Endothelial cell of umbilical vein (primary cell): ENCODE data around the gene GYG1. TPM values are rescaled to one million over a fixed set of nuclear protein-coding genes. Genes with fewer than 3 reads are reported as not detected.

ENCODE experiments used
- BruUV-seq: library from RNA; stranded (reverse); fragments of 400-500 nt; replicated peaks from 2 replicates; lab custom pipeline; 2021; lab: Mats Ljungman, UMichigan
- CTCF ChIA-PET: fragments of 300-600, 350-600 bp; sonication (Branson Sonifier 250); formaldehyde crosslinking; loops from one replicate; lab custom pipeline; 2021; ENCODE audit warnings: antibody characterized with exemption, inconsistent platforms; lab: Charles Lee
- POLR2A ChIA-PET: fragments of 300-600, 350-600 bp; sonication (Branson Sonifier 250); formaldehyde crosslinking; loops from one replicate; lab custom pipeline; 2021; ENCODE audit warnings: antibody characterized with exemption, inconsistent platforms; lab: Charles Lee
- DNase-seq: peaks from one replicate; pipeline ENCODE4 v3.0.0-alpha.2; 2011; ENCODE audit warnings: low read depth, low spot score
- FAIRE-seq: peaks from 2 replicates; lab custom pipeline; 2011; peaks lifted over from hg19 to GRCh38; lab: Jason Lieb, UNC
- H2AFZ ChIP-seq: 2 replicates; pipeline ENCODE4 v1.6.0; 2012; ENCODE audit warnings: low read depth, low read length, control low read depth, inconsistent platforms
- H3K27ac ChIP-seq: 2 replicates; pipeline ENCODE4 v1.5.1; 2011; ENCODE audit warnings: low read depth, mild to moderate bottlenecking, control low read depth, low read length, moderate library complexity; ENCODE audit not compliant: insufficient read depth
- H3K27me3 ChIP-seq, 2 experiments: 2 replicates each; pipeline versions ENCODE4 v1.6.0 to v1.6.1; 2011; ENCODE audit warnings: low read length in 2 of 2, mixed read lengths in 1 of 2; ENCODE audit not compliant: control insufficient read depth in 2 of 2, insufficient read depth in 2 of 2
- H3K36me3 ChIP-seq, 2 experiments: 2 replicates in 1 of 2; 3 replicates in 1 of 2; pipeline ENCODE4 v1.5.1; 2011; ENCODE audit warnings: low read length in 2 of 2, mild to moderate bottlenecking in 1 of 2, moderate library complexity in 1 of 2; ENCODE audit not compliant: control insufficient read depth in 2 of 2, insufficient read depth in 2 of 2; ENCODE audit errors: extremely low read depth in 1 of 2
- H3K4me1 ChIP-seq: 3 replicates; pipeline ENCODE4 v1.5.1; 2011; ENCODE audit warnings: mild to moderate bottlenecking, low read length; ENCODE audit not compliant: control insufficient read depth, insufficient read depth; ENCODE audit errors: extremely low read depth
- H3K4me2 ChIP-seq: 2 replicates; pipeline ENCODE4 v1.6.1; 2011; ENCODE audit warnings: low read length, control low read depth, mixed read lengths; ENCODE audit not compliant: insufficient read depth
- H3K4me3 ChIP-seq, 3 experiments: fragments of 200-600 bp in 1 of 3; sonication (generic), shearing (Covaris generic) in 1 of 3; replicated peaks in 1 of 3; 2 replicates each; pipeline ENCODE4 v1.5.1; 2011 to 2016; ENCODE audit warnings: control low read depth in 3 of 3, low read length in 3 of 3, mild to moderate bottlenecking in 2 of 3, inconsistent platforms in 1 of 3, low read depth in 1 of 3, moderate library complexity in 1 of 3; ENCODE audit not compliant: insufficient read depth in 1 of 3
- H3K79me2 ChIP-seq: 2 replicates; pipeline ENCODE4 v1.6.0; 2012; ENCODE audit warnings: low read length, inconsistent platforms; ENCODE audit not compliant: control insufficient read depth, insufficient read depth
- H3K9ac ChIP-seq: replicated peaks from 2 replicates; pipeline ENCODE3; 2011; ENCODE audit warnings: low read length, control low read depth; ENCODE audit not compliant: insufficient read depth; ENCODE audit errors: extremely low read depth
- H3K9me1 ChIP-seq: replicated peaks from 3 replicates; pipeline ENCODE4 v1.6.0; 2011; ENCODE audit warnings: mild to moderate bottlenecking, low read length; ENCODE audit not compliant: control insufficient read depth, insufficient read depth; ENCODE audit errors: extremely low read depth
- H3K9me3 ChIP-seq: replicated peaks from 2 replicates; pipeline ENCODE4 v1.5.1; 2012; ENCODE audit warnings: low read length, inconsistent platforms; ENCODE audit not compliant: control insufficient read depth, insufficient read depth
- H4K20me1 ChIP-seq: replicated peaks from 2 replicates; pipeline ENCODE3; 2011; ENCODE audit warnings: mild to moderate bottlenecking, low read length; ENCODE audit not compliant: control insufficient read depth, insufficient read depth; ENCODE audit errors: extremely low read depth
- CTCF ChIP-seq, 2 donors: IDR thresholded peaks; 1 replicate in 1 of 2; 2 replicates in 1 of 2; pipeline ENCODE4 v1.5.1; 2011; ENCODE audit warnings: low read length in 2 of 2, mild to moderate bottlenecking in 2 of 2, moderate library complexity in 2 of 2, control low read depth in 1 of 2, inconsistent platforms in 1 of 2, low read depth in 1 of 2; ENCODE audit not compliant: insufficient read depth in 1 of 2; ENCODE audit errors: extremely low read depth in 1 of 2
- EZH2 ChIP-seq: IDR thresholded peaks from 2 replicates; pipeline ENCODE4 v1.6.1; 2012; ENCODE audit warnings: borderline replicate concordance, low read depth, mild to moderate bottlenecking, moderate library complexity, low read length, inconsistent platforms; ENCODE audit not compliant: severe bottlenecking
- FOS ChIP-seq: IDR thresholded peaks from 2 replicates; pipeline ENCODE4 v1.6.1; 2011; ENCODE audit warnings: mild to moderate bottlenecking, low read length, moderate library complexity, borderline replicate concordance; ENCODE audit not compliant: insufficient read depth
- GATA2 ChIP-seq: IDR thresholded peaks from 2 replicates; pipeline ENCODE4 v1.7.0; 2011; ENCODE audit warnings: low read depth, mild to moderate bottlenecking, moderate library complexity, mixed read lengths, low read length; ENCODE audit not compliant: insufficient read length, insufficient read depth
- JUN ChIP-seq: IDR thresholded peaks from 2 replicates; pipeline ENCODE4 v1.6.1; 2011; ENCODE audit warnings: borderline replicate concordance, low read depth; ENCODE audit not compliant: insufficient read length, insufficient read depth
- MAX ChIP-seq: IDR thresholded peaks from 2 replicates; pipeline ENCODE4 v1.6.1; 2011; ENCODE audit not compliant: insufficient read depth, insufficient read length
- MYC ChIP-seq: IDR thresholded peaks from one replicate; pipeline ENCODE4 v1.6.1; 2011; ENCODE audit warnings: mild to moderate bottlenecking, low read depth, low read length
- POLR2A ChIP-seq: IDR thresholded peaks from 2 replicates; pipeline ENCODE4 v1.6.1; 2012; ENCODE audit warnings: low read depth, mild to moderate bottlenecking, control low read depth, low read length
- POLR2AphosphoS5 ChIP-seq: IDR thresholded peaks from 2 replicates; pipeline ENCODE4 v1.6.1; 2012; ENCODE audit warnings: low read depth, mild to moderate bottlenecking, control low read depth, low read length, moderate library complexity; ENCODE audit not compliant: insufficient read depth
- dilution Hi-C: fragments of 300-500 bp; cut with MboI; formaldehyde crosslinking; loops from one replicate; pipeline ENCODE4 v1.15.0; 2019; ENCODE audit warnings: low sequenced_read_pairs; ENCODE audit not compliant: extremely low pct_ligation_motif_present
- intact Hi-C: fragments of 100-400 bp; cut with micrococcal nuclease; formaldehyde crosslinking; loops from one replicate; pipeline ENCODE4 v1.10.0; 2022
- polyA plus RNA-seq, 4 experiments: library from polyadenylated mRNA; depleted of rRNA in 3 of 4; stranded (reverse) in 3 of 4; unstranded in 1 of 4; fragments of >200 nt; gene quantifications; 2 replicates each; pipeline versions ENCODE4 v1.2.1 to v1.2.3, GENCODE V29; 2011 to 2012; ENCODE audit warnings: missing spikeins in 1 of 4
- total RNA-seq: library from RNA; stranded (reverse); gene quantifications from 2 replicates; pipeline ENCODE4 v1.2.3, GENCODE V29; 2021

The GYG1 gene
- total and polyA plus RNA-seq, 2 donors (not counting 3 experiments of a cell fraction or from before 2014, with no cell fraction given), result 24.7 to 58.5 TPM

- intact Hi-C loops (loop anchor here (10.0 kb wide), 2 partner anchors 132 to 422 kb away; partner anchors contain the start of genes HLTF and TM4SF1), dilution Hi-C loops (no loop called here)
- H3K4me1 ChIP-seq, result peaks cover 4% of the 10 kb centered on the region
- H3K79me2 ChIP-seq, result no peaks in the 10 kb centered on the region
- CTCF ChIA-PET, result interaction anchor here (0.7 to 5.6 kb wide), 10 partner anchors 9 to 527 kb away, joined by 3 to 136 read pairs (median 6); partner anchors contain the start of genes HPS3 and TM4SF18
- FAIRE-seq (no peak), DNase-seq (no peak)
- H4K20me1 ChIP-seq, result no peaks in the 10 kb centered on the region
- TF ChIP-seq MAX, result no peak
- TF ChIP-seq FOS, result no peak
- no peak for TF ChIP-seq JUN
- TF ChIP-seq CTCF (IDR thresholded peaks at IDR 0.05; ENCODE audit: extremely low read depth in 1 of 2, insufficient read depth in 1 of 2, low read depth in 1 of 2, low read length in 2 of 2), result no peak
- no peak for TF ChIP-seq POLR2A
- TF ChIP-seq GATA2, result no peak
- no peak for TF ChIP-seq POLR2AphosphoS5
- no peak for TF ChIP-seq EZH2
- no peak for TF ChIP-seq MYC
- no peaks in the 10 kb centered on the region for H3K27me3 ChIP-seq
- POLR2A ChIA-PET, result interaction anchor here (1.1 kb wide), 1 partner anchor 420 kb away, joined by 3 read pairs; no protein-coding TSS in a partner anchor
- no peak overlapping the region for H3K27ac ChIP-seq
- H3K4me3 ChIP-seq, result no peak overlapping the region
- no peaks in the 10 kb centered on the region for H3K9me3 ChIP-seq
- no peaks in the 10 kb centered on the region for H3K36me3 ChIP-seq
- H3K4me2 ChIP-seq, result no peak overlapping the region
- no peak overlapping the region for H3K9ac ChIP-seq
- H3K9me1 ChIP-seq, result no peaks in the 10 kb centered on the region
- no TSS peak for BruUV-seq
- H2AFZ ChIP-seq, result no peak overlapping the region
These were observed 38.2 kb upstream of the GYG1 start for GRCh38 chr3:148953094-148953493.
